ENCODE results near the gene ICE1. TPM values are rescaled to one million over a fixed set of nuclear protein-coding genes. Genes with fewer than 3 reads are reported as not detected.
"Not testable (repeated sequence)": the region's sequence is repeated elsewhere in the genome, so short reads cannot be mapped to it uniquely, and the experiment has no call there.

ICE1 gene
- polyA plus RNA-seq, 2 of the 4 experiments (the other 2 are of a cell fraction), result 16.3 to 33.1 TPM

- POLR2A ChIA-PET, result no interaction called here
- Histone ChIP-seq H3K27ac (no peak overlapping the region), H3K9me3 (no peaks in the 10 kb centered on the region; the same call in 2 of the 3 replicates), H3K4me2 (no peak overlapping the region), H3K4me1 (peaks cover 14% of the 10 kb centered on the region), H3K4me3 (no peak overlapping the region)
- 79% methylated on average over 2 of the region's 2 CpGs for WGBS (ENCODE audit: missing lambda C conversion rate)
- TF ChIP-seq CEBPB (IDR thresholded peaks at IDR 0.05) (no peak), RARB (CRISPR knock-in tag; IDR thresholded peaks at IDR 0.05) (no peak), RFX5 (IDR thresholded peaks at IDR 0.05) (no peak), ZC3H11A (IDR thresholded peaks at IDR 0.05) (no peak), HES2 (IDR thresholded peaks at IDR 0.05) (no peak), EP300 (IDR thresholded peaks at IDR 0.05) (no peak)
- TF ChIP-seq, protein P1, sequence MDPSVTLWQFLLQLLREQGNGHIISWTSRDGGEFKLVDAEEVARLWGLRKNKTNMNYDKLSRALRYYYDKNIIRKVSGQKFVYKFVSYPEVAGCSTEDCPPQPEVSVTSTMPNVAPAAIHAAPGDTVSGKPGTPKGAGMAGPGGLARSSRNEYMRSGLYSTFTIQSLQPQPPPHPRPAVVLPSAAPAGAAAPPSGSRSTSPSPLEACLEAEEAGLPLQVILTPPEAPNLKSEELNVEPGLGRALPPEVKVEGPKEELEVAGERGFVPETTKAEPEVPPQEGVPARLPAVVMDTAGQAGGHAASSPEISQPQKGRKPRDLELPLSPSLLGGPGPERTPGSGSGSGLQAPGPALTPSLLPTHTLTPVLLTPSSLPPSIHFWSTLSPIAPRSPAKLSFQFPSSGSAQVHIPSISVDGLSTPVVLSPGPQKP (IDR thresholded peaks at IDR 0.05; ENCODE audit: low read depth, low read length), result no peak
- DNase-seq (ENCODE audit: low read depth in 1 of 2, low spot score in 1 of 2) (no peak), ATAC-seq (no peak), FAIRE-seq (no peak)
- CTCF ChIA-PET, result interaction anchor here (1.5 kb wide), 1 partner anchor 33 kb away, joined by 5 read pairs; no protein-coding TSS in a partner anchor
These were observed 36.1 kb upstream of the ICE1 start for GRCh38 chr5:5386329-5386728.

DNA sequence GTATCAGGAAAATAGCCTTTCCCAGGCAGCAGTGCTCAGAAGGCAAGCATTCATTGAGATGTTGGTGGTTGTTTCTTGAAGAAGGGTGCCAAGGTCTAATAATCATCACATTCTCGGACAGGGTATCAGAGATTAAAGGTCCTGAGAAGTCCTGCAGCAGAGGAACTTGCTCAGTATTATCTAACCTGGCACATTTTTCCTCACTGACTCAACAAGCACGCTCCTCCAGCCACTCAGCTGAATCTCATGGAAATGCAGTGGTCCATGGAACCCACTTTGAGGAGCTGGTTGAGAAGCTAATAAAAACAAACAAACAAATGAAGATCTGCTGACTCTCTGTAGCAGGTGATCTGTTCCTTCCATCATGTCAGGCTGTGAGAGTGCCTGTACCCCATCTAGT is 35.3 kb upstream of the ICE1 start:
- 59% methylated on average over 2 of the region's 2 CpGs for WGBS (ENCODE audit: missing lambda C conversion rate)

GRCh38 chr5:5387777-5388176 is 34.7 kb upstream of the ICE1 start:
- Histone ChIP-seq H3K27ac (peak overlapping the region; percentile 19 to 64; a peak in 4 of 6 replicates), H3K9me3 (no peaks in the 10 kb centered on the region; the same call in 2 of the 3 replicates), H3K4me2 (peak overlapping the region; percentile 37; the same call in 2 of the 3 replicates), H3K4me1 (peaks cover 14% of the 10 kb centered on the region), H3K4me3 (no peak overlapping the region)
- DNase-seq (ENCODE audit: low read depth in 1 of 2, low spot score in 1 of 2) (no peak), ATAC-seq (no peak), FAIRE-seq (no peak)
- TF ChIP-seq MYC (IDR thresholded peaks at IDR 0.05; ENCODE audit: borderline replicate concordance, low read length) (no peak), JUNB (IDR thresholded peaks at IDR 0.05) (0 out of 2 replicates have a peak, but pooled peaks have one; percentile 40)
- POLR2A ChIA-PET, result no interaction called here
- CTCF ChIA-PET, result interaction anchor here (0.8 to 1.5 kb wide), 2 partner anchors 31 to 508 kb away, joined by 3 to 5 read pairs; no protein-coding TSS in a partner anchor
- WGBS (ENCODE audit: missing lambda C conversion rate), result 17% methylated on average over 1 of the region's 1 CpG

More for the DNA sequence above, 35.3 kb upstream of the ICE1 start:
- TF ChIP-seq, protein P2, sequence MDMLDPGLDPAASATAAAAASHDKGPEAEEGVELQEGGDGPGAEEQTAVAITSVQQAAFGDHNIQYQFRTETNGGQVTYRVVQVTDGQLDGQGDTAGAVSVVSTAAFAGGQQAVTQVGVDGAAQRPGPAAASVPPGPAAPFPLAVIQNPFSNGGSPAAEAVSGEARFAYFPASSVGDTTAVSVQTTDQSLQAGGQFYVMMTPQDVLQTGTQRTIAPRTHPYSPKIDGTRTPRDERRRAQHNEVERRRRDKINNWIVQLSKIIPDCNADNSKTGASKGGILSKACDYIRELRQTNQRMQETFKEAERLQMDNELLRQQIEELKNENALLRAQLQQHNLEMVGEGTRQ (IDR thresholded peaks at IDR 0.05), result no peak
- TF ChIP-seq KDM1A (IDR thresholded peaks at IDR 0.05; ENCODE audit: low read depth) (no peak), HOXB5 (CRISPR knock-in tag; IDR thresholded peaks at IDR 0.05) (no peak)
- no peak for DNase-seq (ENCODE audit: low read depth in 1 of 2, low spot score in 1 of 2)
- Histone ChIP-seq H3K4me2 (peak overlapping the region; percentile 37; the same call in 2 of the 3 replicates), H3K4me1 (peaks cover 14% of the 10 kb centered on the region), H3K9me3 (no peaks in the 10 kb centered on the region; the same call in 2 of the 3 replicates), H3K27ac (peak overlapping the region; percentile 19 to 64; a peak in 4 of 6 replicates), H3K4me3 (no peak overlapping the region)
- ChIA-PET POLR2A (no interaction called here), CTCF (interaction anchor here (0.6 to 1.5 kb wide), 3 partner anchors 32 to 519 kb away, joined by 3 to 5 read pairs (median 4); no protein-coding TSS in a partner anchor)
- FAIRE-seq, result no peak
- no peak for ATAC-seq

- TF ChIP-seq CEBPB (IDR thresholded peaks at IDR 0.05), result peak; percentile 29 to 46; a peak in 3 of 4 replicates
- DNase-seq (ENCODE audit: low read depth in 1 of 2, low spot score in 1 of 2); POLR2A ChIA-PET; H3K4me2 ChIP-seq; CTCF ChIA-PET; H3K9me3 ChIP-seq; H3K4me3 ChIP-seq; ATAC-seq; FAIRE-seq: not testable (repeated sequence)
- 60% methylated on average over 11 of the region's 12 CpGs for WGBS (ENCODE audit: missing lambda C conversion rate)
- H3K4me1 ChIP-seq, result peaks cover 14% of the 10 kb centered on the region
- H3K27ac ChIP-seq, result peak overlapping the region in 1 of 2 experiments; percentile 28; a peak in 1 of 6 replicates
These were observed 32.2 kb upstream of the ICE1 start for GRCh38 chr5:5390121-5390869.

- POLR2A ChIA-PET; FAIRE-seq; H3K9me3 ChIP-seq; DNase-seq (ENCODE audit: low read depth in 1 of 2, low spot score in 1 of 2); ATAC-seq; H3K4me3 ChIP-seq; H3K4me1 ChIP-seq; H3K4me2 ChIP-seq: not testable (repeated sequence)
- peak overlapping the region in 1 of 2 experiments; percentile 7; a peak in 1 of 6 replicates for H3K27ac ChIP-seq
- CTCF ChIA-PET, result interaction anchor here (1.9 to 4.5 kb wide), 2 partner anchors 256 to 512 kb away, joined by 4 to 20 read pairs; no protein-coding TSS in a partner anchor
- 84% methylated on average over 2 of the region's 2 CpGs for WGBS (ENCODE audit: missing lambda C conversion rate)
These were observed 30.0 kb upstream of the ICE1 start for GRCh38 chr5:5392504-5392903.

Measured in A549 (cell line).